Mucosa of gallbladder (tissue), 1 donor: ENCODE measurements around the gene ANKRD11. TPM values are rescaled to one million over a fixed set of nuclear protein-coding genes. Genes with fewer than 3 reads are reported as not detected.

Experiments
- DNase-seq: peaks from one replicate; pipeline ENCODE4 v3.0.0-alpha.2; 2020; ENCODE audit warnings: low spot score
- total RNA-seq: library from RNA; stranded (reverse); gene quantifications from one replicate; pipeline ENCODE4 v1.2.1, GENCODE V29; 2021
- donor health status: DM: no; HTN: no; CAD: no.

The ANKRD11 gene
- total RNA-seq, result 143 TPM

DNA sequence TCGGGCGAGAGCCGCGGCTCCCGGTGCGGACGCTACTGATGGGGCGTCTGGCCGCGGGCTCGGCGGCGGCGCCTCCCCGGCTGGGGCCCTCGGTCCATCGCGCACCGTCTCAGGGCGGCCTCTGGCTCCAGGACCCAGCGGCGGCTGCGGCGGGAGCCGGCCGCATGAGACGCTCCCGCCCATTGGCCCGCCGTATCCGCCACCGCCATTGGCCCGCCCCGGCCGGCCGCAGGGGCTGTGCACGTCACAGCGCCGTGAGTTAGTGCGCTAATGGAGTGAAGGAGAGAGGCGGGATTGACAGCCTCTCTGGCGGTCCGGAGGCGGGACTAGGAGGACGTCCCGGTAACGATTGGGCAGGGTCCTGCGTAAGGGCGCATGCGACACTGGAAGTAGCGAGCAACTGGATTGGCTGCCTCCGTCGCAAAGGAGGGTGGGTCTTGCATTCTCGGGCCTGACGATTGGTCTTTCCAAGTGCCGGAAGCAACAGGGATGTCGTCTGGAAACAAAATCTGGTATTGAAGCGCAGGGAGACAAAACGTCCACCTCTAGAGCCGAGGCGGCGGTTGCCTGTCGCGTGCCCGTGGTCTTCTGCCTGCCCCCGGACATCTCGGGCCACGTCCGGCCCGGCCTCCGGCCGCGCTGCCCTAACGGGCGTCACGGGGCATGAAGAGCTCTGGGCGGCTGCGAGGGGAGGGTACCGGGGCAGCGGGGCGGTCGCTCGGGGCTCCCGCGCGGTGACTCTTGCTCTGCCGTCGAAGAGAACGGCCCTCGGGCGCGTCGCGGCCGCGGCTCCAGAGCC lies at the start of gene ANKRD11:
ANKRD11 (minus strand) TSS at position 123 of the 799 bp plus-strand sequence. CDS start 173,542 bp downstream, outside the sequence.
- DNase-seq, result peak; percentile 99

DNA sequence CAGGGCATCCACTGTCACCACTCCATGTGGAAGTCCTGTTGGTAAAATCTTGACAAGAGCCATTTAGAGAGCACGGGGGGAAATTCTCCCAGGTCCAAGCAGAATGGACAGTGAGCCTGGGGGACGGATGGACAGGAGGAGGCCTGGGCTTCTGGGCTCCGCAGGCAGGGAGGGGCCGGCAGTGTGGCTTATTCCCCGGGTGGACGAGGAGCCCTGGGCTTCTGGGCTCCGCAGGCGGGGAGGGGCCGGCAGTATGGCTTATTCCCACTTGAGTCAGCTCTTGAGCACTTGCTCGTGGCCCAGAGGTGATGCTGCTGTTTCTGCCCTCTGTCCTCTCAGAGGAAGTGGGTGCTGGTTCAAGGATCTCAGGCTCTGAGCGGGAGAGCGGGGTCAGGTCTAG lies 47.9 kb upstream of the ANKRD11 start:
- DNase-seq, result no peak

DNA sequence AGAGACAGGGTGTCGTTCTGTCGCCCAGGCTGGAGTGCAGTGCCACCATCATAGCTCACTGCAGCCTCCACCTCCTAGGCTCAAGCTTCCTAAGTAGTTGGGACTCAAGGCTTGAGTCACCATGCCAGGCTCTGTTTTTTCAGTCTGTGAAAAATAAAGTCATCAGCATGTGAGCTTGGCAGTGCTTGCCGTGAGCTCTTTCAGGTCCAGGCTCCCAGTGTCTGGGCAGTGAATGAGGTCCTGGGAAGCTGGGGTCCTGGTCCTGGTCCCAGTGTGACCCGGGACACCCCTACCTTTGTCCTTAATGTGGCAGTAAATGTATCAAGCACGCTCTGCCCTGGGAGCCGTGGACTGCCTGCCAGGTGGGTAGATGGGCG lies 47.2 kb upstream of the ANKRD11 start:
- DNase-seq, result no peak

DNA sequence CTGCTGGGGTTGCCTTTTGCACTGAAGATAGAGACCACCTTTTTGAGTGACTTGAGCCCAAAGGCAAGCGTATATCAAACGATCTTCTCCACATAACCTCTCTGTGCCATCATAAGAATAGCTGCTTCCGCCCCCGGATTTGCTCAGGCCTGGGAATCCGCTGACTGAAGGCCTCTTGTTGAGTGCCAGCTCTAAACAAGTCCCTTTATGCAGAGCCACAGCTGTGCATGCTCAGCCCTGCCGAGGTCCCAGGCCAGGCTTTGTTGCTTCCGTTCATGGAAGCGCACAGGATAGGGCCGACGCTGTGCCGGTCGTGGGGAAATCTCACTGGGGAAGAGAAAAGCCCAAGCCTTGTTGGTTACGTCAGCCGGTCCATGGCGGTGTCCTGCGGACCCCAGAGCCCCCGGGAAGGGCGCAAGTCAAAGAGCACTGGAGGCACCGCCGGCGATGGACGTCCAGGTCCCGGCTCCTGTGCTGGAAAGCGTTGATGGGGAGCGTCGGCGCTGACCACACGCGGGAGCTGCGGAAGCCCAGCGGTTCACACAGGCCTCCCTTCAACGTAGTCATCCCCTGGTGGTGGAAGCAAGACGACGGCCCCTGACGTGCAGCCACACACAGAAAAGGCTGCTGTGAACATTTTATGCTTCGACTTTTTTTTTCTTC lies 46.7 kb upstream of the ANKRD11 start:
- DNase-seq, result no peak

DNA sequence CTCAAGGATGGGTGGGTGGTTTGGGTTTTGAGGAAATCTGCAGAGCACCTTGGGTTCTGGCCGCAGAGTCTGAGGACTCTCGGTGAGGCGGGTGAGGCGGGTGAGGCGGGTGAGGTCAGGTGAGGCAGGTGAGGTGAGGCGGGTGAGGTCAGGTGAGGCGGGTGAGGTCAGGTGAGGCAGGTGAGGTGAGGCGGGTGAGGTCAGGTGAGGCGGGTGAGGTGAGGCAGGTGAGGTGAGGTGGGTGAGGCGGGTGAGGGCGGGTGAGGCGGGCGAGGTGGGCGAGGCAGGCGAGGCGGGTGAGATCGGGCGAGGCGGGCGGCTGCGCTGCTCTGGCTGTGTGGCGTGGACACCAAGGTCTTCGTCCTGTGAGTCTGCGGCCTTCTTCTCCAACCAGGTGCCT lies 46.0 kb upstream of the ANKRD11 start:
- DNase-seq, result no peak

DNA sequence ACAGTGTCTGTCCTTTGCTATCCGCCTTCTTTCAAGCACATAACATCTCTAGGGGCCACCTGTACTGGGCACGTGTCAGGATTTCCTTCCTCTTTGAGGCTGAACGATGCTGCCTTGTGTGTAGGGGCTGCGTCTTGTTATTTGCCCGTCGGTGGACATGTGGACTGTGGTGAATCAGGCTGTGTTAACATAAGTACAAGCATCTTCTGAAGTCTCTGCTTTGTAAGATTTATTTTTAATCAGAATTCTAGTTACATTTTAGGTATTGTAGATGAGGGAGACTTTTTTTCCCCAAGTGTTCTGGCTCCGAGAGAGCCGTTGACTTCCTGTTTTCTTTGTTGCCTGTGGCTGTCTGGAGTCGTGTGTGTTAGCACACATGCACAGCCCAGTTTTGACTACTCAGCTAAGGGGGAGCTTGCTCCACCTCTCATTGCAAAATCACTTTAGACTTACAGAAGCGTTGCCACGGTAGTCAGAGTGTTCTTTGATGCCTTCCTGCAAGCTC lies 43.9 kb upstream of the ANKRD11 start:
- peak; percentile 38 for DNase-seq

DNA sequence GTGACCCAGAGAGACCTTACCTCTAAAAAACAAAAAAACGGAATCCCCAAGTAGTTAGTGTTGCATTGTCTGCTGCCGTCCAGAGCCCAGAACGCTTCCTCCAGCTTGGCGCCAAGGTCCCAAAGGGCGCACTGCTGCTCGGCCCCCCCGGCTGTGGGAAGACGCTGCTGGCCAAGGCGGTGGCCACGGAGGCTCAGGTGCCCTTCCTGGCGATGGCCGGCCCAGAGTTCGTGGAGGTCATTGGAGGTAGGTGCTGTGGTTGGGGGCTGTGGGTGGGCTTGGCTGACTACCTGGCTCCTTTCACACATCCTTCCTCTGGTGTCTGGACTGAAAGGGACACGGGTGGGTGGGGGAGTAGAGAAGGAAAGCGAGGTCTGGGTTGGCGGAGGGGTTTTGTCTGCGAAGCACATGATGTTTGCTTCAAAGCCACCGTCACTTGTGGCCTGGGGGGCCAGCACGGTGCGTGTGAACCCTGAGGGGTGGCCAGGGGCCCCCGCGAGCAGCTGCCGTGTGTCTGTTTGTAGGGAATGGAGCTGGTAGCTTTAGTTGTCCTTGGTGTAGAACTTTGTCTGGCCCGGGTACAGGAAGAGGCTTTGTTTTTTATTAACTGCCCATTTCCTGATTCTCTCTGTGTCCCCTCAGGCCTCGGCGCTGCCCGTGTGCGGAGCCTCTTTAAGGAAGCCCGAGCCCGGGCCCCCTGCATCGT lies 41.6 kb upstream of the ANKRD11 start:
- no peak for DNase-seq

DNA sequence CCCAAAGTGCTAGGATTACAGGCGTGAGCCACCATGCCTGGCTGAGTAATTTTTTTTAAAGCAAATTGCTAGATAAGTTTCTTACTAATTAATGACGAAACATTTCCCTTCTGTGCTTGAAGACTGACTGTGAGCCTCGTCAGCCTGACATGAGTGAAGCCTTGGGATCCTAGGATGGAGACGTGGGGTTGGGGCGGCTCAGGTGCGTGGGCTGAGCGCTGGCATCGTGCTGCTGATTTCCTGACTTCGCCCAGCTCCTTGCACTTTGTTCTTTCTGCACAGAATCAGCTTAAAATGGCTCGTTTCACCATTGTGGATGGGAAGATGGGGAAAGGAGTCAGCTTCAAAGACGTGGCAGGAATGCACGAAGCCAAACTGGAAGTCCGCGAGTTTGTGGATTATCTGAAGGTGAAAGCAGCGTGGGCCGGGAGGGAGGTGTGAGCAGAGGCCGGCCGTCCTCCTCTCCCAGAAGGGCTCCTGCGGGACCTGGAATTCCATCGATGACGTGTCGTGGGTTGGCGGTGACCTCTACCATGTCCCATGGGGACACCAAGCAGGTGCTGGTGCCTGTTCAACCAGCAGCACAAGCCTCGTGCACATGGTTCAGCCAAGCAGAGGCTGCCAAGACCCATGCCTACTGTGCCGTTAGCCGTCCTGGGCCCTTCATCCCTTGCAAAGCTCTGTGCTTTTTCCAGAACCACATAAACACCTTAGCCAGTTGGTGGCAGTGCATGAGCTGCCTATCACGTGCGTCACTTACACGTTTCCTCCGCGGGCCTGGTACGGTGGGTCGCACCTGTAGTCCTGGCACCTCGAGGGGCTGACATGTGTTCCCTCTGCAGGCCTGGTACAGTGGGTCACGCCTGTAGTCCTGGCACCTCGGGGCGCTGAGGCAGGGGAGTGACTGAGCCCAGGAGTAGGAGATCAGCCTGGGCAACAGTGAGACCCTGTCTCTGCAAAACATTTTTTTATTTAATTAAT lies 40.3 kb upstream of the ANKRD11 start:
- DNase-seq, result no peak

DNA sequence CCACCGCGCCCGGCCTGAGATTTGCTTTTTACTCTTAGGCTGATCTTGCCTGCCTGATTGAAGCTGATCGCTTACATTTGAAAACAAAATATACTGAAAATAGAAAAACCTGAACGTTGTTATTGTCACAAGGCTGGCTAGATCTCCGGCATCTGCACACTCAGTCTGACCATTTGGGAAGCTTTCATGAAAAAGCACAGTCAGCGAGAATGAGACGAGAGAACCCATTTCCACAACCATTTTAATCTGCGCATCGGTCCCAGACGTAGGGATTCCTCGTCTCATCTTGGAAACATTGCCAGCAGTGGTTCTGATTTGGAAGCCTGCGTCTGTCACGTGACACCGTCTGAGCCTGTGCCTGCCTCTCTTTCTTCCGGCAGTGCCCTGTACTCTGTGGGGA lies 38.7 kb upstream of the ANKRD11 start:
- DNase-seq, result no peak

DNA sequence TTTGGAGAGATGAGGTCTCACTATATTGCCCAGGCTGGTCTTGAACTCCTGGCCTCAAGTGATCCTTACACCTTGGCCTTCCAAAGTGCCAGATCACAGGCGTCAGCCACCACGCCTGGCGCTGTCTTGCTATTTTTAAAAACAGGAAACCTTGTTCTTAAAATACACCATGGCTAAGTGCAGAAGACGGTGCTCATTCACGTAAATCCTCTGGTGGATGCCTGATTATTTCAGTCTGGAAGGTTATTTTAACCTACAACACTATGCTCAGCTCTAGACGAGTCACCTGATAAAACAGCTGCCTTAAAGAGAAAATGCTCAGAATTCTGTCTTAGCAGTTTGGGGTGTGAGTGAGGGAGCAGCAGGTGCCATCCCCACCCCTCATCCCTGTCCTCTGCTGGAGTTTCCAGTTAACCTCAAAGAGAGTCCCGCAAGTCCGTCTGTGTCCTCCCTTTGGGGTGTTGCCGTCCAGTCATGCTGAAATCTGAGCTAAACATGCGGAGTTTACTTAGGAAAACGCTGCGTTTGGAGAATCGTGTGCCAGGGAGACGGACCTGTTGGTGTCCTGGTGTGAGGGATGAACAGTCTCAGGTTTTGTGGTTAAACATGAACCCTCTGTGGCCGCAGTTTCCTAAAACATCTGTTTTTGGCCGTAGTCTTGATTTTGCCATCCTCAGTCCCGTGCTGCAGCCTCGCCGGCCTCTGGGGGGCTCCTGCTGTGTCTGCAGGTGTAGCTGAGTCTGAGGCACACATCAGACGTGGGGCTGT lies 35.0 kb upstream of the ANKRD11 start:
- no peak for DNase-seq

DNA sequence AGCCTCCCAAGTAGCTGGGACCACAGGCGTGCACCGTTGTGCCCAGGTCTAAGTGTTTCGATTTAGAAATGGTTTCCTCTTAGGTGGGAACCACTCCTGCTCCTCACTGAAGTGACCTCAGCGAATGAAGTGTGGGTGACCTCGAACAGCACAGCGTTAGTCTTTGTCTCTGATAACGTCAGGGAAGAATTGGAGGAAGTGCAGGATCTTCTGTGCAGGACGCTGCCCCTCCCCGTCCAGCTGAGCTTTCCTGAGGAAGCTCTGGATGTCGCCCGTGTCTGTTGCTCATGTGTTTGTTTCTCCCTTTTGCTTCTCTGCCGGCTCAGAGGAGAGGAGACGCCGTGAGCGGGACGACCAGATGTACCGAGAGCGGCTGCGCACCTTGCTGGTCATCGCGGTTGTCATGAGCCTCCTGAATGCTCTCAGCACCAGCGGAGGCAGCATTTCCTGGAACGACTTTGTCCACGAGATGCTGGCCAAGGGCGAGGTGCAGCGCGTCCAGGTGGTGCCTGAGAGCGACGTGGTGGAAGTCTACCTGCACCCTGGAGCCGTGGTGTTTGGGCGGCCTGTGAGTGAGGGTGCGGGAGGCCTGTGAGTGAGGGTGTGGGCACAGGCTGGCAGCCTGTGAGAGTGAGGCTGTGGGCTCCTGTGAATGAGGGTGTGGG lies 33.5 kb upstream of the ANKRD11 start:
- DNase-seq, result no peak

DNA sequence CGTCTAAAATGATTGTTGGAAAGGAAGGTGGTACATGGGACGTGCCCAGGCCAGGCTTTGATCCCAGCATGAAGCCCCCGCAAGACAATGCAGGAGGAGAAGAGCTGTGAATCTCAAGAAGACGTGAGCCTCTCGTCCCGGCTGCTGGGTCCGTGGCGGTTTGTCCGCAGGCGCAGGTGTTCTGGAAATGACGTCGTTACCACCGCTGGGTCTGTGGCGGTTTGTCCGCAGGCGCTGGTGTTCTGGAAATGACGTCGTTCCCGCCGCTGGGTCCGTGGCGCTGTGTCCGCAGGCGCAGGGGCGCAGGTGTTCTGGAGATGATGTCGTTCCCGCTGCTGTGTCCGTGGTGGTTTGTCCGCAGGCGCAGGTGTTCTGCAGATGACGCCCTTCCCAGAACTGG lies 31.9 kb upstream of the ANKRD11 start:
- DNase-seq, result no peak

DNA sequence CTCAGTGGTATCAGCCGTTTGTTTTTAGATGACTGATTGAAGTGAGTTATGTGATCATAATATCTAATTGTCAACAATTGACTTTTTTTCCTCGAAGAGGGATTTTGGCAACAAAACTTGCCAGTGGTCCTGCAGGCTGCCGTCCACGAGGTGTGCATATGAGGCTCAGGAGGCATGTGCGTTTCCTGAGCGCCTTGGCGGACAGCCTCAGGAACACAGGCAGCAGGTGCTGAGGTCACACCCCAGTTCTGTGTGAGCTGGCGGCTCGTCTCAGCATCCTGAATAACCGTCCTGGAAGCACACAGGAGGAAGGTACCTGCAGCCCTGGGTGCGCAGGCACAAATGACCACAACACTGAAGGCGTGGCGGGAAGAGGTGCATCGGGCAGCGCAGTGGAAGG lies 29.5 kb upstream of the ANKRD11 start:
- DNase-seq, result no peak

DNA sequence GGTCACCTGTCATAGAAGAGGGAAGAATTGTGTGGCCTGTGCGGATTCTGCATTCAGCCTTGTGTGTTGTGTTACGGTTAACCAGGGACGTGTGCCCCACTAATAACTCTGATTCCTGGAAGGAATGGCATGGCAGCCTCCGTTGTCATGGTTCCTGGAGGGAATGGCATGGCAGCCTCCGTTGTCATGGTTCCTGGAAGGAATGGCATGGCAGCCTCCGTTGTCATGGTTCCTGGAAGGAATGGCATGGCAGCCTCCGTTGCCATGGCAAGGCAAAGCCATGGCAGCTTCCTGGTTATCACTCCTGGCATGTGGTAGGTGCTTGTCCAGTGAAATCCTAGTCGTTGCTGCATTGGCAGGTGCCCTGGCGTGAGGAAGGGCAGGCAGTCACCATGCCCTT lies 26.8 kb upstream of the ANKRD11 start:
- DNase-seq, result no peak

DNA sequence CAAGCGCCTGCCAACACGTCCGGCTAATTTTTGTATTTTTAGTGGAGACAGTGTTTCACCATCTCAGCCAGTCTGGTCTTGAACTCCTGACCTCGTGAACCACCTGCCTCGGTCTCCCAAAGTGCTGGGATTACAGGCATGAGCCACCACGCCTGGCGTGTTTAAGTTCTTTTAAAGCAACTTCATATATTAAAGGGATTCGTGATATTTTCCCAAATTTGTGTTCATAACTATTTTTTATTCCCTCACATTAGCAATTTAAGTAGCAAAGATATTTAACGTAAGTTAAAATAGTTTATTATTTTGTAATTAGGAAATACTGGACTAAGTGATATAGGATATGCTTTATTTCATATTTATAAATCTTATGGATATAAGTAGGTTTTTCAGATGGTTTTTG lies 22.1 kb upstream of the ANKRD11 start:
- no peak for DNase-seq

DNA sequence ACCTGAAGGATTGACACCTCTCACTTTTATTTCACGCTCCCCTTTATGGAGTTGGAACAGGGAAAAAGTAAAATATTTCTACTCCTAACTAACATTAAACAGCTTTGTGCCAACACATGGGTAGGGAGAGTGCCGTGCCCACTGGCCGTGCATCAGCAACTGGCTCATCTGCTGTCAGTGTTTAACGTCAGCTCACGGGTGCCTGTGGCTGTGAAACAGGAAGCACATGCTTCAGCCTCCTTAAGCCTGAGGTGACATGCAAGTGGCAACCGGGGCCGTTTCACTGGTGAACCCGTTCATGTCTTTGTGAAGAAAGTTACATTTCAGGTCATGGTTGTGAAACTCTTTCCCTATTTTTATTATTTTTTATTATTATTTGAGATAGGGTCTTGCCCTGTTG lies 21.0 kb upstream of the ANKRD11 start:
- no peak for DNase-seq

DNA sequence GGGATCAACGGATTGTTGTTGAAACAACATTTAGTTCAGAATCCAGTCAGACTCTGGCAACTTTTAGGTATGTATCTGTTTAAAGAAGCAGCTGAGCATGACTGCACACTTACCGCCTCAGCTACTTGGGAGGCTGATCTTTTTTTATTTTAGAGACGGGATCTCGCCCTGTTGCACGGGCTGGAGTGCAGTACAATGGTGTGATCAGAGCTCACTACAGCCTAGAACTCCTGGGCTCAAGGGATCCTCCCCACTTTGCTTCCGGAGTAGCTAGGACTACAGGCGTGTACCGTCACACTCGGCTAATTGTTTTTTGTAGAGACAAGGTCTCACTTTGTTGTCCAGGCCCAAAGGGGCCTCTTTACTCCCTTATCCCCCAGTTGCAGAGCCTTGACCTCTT lies 20.2 kb upstream of the ANKRD11 start:
- DNase-seq, result no peak

DNA sequence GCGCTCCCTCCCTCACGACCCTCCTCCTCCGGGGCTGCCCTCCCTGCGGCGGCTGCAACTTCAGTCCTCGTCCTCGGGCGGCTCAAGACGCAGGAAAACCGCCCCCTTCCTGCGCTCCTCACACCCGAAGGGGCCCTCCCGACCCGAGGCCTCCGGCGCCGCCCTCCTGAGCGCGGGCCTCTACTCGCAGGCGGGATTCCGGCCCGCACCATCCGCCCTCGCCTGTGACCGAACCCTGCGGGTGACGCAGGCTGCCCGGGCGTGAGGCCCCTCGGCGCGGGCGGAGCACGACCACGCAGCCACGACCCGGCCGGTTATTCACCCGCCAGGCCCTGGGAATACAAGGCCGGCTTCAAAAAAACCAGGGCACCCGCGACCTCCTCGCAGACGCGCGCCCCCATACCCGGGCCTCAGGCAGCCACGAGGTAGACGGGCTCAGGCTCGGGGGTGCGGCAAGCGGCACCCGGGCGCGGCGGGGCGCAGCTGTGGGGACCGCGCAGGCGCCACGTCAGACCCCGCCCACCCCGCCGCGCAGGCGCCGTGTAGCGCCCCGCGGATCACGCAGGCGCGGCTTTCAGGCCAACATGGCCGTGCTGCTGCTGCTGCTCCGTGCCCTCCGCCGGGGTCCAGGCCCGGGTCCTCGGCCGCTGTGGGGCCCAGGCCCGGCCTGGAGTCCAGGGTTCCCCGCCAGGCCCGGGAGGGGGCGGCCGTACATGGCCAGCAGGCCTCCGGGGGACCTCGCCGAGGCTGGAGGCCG lies 17.7 kb upstream of the ANKRD11 start, which contains the start of gene SPG7:
SPG7 (plus strand) TSS at position 570 of the 757 bp plus-strand sequence; CDS start at position 585, 15 bp downstream.
- DNase-seq, result peak; percentile 88

DNA sequence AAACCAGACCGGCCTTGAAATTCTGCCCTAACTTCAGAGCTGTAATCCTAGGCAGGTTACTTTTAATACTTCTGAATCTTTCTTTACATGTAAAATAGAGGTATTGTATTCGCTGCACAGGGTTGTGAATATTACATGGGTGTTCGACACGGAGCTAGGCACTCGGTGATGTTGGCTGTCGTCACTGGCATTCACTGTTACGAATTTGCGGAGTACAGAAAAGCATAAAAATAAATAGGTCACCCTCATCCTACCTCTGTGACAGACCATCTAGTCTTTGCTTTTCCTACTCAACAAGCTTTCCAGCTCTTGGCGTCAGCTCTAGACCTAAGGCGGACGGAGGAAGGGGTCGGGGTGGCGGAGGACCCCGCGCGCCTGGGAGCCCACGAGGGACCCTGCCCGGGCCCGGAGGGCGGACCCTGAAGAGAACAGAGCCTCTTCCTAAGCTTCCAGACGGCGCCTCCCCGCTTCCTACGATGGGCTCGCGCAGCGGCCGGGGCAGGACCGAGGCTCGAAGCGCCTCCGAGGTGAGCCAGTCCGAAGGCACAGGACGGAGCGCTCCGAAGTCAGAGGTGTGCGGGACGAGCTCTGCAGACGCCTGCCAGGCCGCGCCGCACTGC lies 17.0 kb upstream of the ANKRD11 start:
- DNase-seq, result no peak
